ENCODE measurements around the gene RFESD. TPM values are rescaled to one million over a fixed set of nuclear protein-coding genes. Genes with fewer than 3 reads are reported as not detected.
"Not testable (repeated sequence)": the region's sequence is repeated elsewhere in the genome, so short reads cannot be mapped to it uniquely, and the experiment has no call there.

RFESD gene
- polyA plus RNA-seq, 12 donors = 2.5 to 8.3 (median 4.3) TPM; not detected in 2

DNA sequence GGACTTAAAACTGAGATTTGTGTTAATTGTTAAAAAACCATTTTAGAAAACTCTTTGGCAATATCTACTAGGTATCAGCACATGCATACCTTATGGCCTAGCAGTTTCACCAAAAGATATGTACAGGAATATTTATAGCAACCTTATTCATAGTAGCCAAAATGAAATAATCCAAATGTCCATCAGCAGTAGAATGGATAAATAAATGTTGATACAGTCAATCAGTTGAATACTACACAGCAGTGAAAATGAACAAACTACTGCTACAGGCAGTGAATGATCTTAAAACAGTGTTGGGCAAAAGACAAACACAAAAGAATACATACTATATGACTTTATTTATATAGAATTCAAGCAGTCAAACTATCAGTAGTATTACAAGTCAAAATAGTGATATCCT lies 16.4 kb downstream of the RFESD start:
- DNase-seq = no peak

DNA sequence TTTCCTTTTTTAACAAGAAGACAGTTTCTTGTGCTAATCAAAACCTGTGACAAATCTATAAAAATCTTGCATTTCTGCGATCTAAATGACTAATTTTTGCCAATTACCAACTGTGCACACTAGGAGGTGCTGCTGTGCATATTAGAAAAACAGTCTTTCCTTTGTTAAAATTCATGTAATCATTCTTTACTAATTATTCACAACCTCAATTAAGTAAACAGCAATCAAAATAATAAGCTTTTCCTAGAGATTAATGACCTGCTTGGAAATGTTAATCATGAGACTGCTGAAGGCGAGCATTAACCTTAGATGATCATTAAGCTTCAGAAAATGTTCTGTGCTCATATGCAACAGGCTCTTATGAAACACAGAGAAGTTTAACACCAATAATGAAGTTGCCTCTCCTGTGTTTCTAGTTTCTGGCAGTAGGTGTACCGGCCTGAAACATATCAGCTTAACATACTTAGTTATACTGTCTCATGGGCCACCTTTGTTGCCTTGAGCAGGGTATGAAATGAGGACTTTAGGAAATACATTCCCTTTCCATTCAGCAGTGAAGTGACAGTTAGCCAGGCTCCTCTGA lies 17.7 kb downstream of the RFESD start:
- DNase-seq = peak; percentile 52

DNA sequence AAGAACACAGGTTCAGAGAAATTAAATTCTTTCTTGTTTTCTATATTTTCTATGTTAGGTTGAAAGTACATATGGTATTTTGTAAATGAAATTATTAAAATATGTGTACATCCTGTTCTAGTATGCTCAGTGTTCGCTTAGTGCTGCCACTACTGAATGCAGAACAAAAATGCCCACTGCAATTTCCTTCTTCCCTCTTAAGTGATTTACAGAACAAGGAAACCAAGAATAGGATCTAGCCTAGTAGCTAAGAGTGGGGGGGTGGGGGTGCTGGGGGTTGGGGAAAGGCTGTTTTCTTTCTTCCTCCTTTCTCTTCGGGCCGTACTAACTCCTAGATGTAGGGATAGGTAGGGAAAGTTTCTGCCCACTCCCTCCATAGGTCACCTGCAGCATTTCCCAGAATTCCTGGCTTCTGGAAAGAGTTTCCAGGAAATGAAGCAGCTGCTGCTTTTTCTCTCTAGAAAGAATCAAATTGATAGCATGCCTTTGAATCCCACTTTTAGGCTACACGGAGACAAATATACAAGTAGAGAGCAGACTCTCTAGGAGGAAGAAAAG lies 20.6 kb downstream of the RFESD start:
- no peak for DNase-seq

- no peak for DNase-seq
These were observed 21.1 kb downstream of the RFESD start for GRCh38 chr5:95667678-95668077.

GRCh38 chr5:95668216-95668615 lies 21.6 kb downstream of the RFESD start:
- DNase-seq = no peak

GRCh38 chr5:95668728-95669127 lies 22.2 kb downstream of the RFESD start:
- DNase-seq = no peak

DNA sequence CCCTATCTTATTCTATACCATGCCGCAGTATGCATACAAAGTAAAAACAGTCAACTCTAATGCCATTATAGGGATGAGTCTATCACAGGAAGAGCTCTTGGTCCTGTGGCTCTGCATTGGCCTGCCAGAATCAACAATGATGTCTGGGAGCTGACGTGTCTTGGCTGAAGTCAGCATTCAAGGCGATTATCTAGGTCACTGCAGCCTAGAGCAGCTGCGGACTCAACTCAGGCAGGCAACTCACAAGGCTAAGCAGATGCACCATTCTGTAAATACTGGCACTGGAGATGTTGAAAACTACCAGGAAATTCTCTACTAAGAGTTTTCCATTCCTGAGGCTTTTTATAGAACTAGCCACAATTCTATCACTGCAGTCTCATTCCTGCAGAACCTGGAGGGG lies 23.0 kb downstream of the RFESD start:
- DNase-seq = peak; percentile 77

GRCh38 chr5:95669985-95670384 lies 23.4 kb downstream of the RFESD start:
- no peak for DNase-seq

- no peak for DNase-seq
These were observed 24.0 kb downstream of the RFESD start for GRCh38 chr5:95670568-95670967.

DNA sequence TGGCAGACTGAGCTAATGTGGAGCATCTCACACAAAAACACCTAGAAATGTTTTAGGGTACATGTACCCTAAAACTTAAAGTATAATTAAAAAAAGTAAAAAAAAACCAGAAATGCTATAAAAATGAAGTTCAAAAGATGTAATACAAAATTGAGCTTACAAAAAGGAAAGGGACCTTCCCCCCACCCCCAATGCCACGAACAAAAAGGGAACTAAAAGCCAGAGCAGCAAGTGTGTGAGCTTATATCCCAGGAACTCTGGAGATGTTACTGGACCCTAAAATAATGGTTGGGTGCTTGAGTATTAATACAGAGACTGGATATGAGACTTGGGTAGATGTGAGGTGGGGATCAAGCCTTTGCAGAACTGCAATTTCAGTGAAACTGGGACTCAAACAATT lies 25.2 kb downstream of the RFESD start:
- DNase-seq = no peak

DNA sequence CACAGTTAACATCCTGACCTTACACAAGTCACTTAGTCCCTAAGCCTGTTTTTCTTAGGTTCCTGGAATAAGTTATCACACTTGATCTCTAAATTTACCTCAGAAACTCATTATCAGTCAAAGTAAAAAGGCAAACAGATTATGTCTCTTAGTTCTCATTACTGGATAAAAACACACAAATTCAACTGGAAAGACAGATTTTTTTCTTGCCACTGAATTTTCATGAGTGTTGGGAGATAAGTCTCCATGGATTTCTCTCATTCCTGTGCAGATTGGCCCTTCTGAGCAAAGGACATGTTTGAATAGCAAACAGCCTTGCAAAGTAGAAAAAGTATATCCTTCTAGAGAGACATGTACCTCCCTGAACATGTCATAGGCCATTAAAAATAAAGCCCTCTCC lies 26.1 kb downstream of the RFESD start:
- no peak for DNase-seq

GRCh38 chr5:95673081-95673480 lies 26.5 kb downstream of the RFESD start:
- DNase-seq = no peak

DNA sequence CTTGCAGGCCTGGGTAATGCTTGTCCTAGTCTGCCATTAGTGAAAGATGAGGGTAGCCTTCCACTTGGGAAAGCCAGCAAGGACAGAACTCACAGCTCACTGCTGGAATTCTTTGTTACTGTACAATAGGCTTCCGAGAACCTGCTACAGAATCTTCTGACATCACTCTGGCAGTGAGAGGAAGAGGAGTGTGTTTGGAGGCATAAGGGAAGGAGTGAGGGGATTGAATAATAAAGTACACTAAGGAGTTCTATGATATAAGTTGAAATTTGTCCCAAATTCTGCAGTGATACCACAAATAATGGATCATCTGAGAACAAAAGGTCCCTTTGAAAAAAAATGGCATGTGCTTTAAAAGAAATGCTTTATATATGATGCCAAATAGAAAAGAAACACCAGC lies 36.3 kb downstream of the RFESD start, which contains the start of gene SPATA9:
SPATA9 (minus strand) TSS at position 101 of the 400 bp plus-strand sequence. CDS start 137 bp downstream, outside the sequence.
- no peak for DNase-seq

- no peak for DNase-seq
These were observed 37.8 kb downstream of the RFESD start for GRCh38 chr5:95684361-95684760.

DNA sequence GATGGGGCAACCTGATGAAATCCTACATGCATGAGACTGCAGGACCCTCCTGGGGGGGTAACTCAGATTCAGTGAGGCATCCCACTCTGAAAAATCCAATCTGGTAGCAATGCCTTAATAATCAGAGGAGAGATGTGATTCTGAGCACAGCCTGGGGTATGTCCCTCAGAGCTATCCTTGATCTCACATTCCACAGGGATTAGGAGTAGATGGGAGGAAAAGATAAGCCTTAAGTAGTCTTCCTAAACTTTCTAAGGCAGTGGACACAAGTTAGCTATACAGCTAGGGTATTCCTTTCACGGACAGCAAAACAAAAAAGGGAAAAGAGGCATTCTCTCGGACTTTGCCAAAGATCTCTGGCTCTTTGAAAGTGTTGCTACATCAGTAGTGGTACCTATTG lies 40.1 kb downstream of the RFESD start:
- DNase-seq = no peak

- DNase-seq = no peak
These were observed 43.1 kb downstream of the RFESD start for GRCh38 chr5:95689680-95690079.

DNA sequence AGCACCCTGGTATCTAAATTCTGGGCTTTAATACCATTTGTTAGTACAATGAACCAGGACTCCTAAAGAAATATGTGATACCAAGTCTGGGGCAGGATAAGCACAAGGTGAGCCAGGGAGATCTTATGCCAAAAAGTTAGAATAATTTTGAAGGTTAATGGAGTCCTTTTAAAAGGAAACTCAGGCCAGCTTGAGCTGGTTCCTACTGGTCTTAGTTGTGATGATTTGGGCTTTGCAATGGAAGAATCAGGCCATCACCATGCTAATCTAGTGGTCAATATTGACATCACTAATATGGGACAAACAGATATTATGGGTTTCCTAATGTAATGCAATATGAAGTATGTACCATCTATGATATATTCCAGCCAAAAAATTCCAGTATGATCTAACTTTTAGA lies 43.8 kb downstream of the RFESD start:
- no peak for DNase-seq

GRCh38 chr5:95697781-95698681 lies 51.5 kb downstream of the RFESD start:
- DNase-seq = no peak

- DNase-seq = no peak
These were observed 52.8 kb downstream of the RFESD start for GRCh38 chr5:95699337-95699736.

DNA sequence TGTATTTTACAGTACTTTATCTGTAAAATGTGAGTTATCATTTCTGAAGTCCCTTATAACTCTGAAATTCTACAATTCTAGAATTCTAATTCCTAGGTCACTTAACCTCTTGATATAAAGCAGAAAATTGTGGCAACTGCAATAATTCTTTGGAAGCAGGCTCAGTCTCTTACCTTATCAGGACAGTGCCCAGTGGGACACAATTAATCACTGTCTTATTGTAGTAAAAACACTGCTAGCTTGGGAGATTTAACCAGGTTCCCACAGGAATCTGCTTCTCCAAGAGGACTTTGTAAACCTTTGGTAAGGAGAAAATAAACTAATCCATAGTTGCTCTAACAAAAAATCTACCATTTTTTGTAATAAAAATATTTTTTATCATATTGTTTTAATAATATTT lies 54.5 kb downstream of the RFESD start:
- no peak for DNase-seq

- no peak for DNase-seq
These were observed 57.6 kb downstream of the RFESD start for GRCh38 chr5:95704150-95704549.

DNA sequence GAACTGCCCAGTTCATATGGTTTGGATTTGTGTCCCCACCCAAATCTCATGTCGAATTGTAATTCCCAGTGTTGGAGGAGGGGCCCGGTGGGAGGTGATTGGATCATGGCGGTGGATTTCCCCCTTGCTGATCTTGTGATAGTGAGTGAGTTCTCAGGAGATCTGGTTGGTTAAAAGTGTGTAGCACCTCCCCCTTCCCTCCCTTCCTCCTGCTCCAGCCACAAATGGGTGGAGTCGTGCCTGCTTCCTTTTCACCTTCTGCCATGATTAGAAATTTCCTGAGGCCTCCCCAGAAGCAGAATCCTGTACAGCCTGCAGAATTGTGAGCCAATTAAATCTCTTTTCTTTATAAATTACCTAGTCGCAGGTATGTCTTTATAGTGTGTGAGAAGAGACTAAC lies 59.6 kb downstream of the RFESD start:
- DNase-seq = not testable (repeated sequence)

- no peak for DNase-seq
These were observed 60.5 kb downstream of the RFESD start for GRCh38 chr5:95707055-95707454.

Data from muscle of arm (tissue), 12 donors.